GM18507 (cell line): Measurements from ENCODE around the gene RPTOR.
"Not testable (repeated sequence)": the region's sequence is repeated elsewhere in the genome, so short reads cannot be mapped to it uniquely, and the experiment has no call there.

Source experiments
- DNase-seq: peaks from one replicate; pipeline ENCODE4 v3.0.0; 2011; ENCODE audit warnings: low read depth; ENCODE audit not compliant: insufficient read length; ENCODE audit errors: extremely low spot score
- FAIRE-seq: peaks from 2 replicates; lab custom pipeline; 2011; peaks lifted over from hg19 to GRCh38; lab: Jason Lieb, UNC

The RPTOR gene

GRCh38 chr17:80745183-80745582 lies 200.5 kb downstream of the RPTOR start:
- no peak for DNase-seq
- no peak for FAIRE-seq

- no peak for FAIRE-seq
Measured at GRCh38 chr17:80746262-80746935, 201.8 kb downstream of the RPTOR start.

GRCh38 chr17:80747469-80747868 lies 202.8 kb downstream of the RPTOR start:
- DNase-seq (no peak), FAIRE-seq (no peak)

More at GRCh38 chr17:80746262-80746935, 201.8 kb downstream of the RPTOR start:
- DNase-seq: no peak

GRCh38 chr17:80749611-80750010 lies 205.0 kb downstream of the RPTOR start:
- FAIRE-seq (no peak), DNase-seq (no peak)

GRCh38 chr17:80750263-80750662 lies 205.6 kb downstream of the RPTOR start:
- FAIRE-seq: no peak
- no peak for DNase-seq

GRCh38 chr17:80751070-80751945 lies 206.7 kb downstream of the RPTOR start:
- DNase-seq (no peak), FAIRE-seq (no peak)

GRCh38 chr17:80751946-80752581 lies 207.4 kb downstream of the RPTOR start:
- FAIRE-seq: no peak
- DNase-seq: no peak

- FAIRE-seq (no peak), DNase-seq (no peak)
Measured at GRCh38 chr17:80753685-80754345, 209.2 kb downstream of the RPTOR start.

GRCh38 chr17:80754846-80755245 lies 210.2 kb downstream of the RPTOR start:
- FAIRE-seq: no peak
- no peak for DNase-seq

DNA sequence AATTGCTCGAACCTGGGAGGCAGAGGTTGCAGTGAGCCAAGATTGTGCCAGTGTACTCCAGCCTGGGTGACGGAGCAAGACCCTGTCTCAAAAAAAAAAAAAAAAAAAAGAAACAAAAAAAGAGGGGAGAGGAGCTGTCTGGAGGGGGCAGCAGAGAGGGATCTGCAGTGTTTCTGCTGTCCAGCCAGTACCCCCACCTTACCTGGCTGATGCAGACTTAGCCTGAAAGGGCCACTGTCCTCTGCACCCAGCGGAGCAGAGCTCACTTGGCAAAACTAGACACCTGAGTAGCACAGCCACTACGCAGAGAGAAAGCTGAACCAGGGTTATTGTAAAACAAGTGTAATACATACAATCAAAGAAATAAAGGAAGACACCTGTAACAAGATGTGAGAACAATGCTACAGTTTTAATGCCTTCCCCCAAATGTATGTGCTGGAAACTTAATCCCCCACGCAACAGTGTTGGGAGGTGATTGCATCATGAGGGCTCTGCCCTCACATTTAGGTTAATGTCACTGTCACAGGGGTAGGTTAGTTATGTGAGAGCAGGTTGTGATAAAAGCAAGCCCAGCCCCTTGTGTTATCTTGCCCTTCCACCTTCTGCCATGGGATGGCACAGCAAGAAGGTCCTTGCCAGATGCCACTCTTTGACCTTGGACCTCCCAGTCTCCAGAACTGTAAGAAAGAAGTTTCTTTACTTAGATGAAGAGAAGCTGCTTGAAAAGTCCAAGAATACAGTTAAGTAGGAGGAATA lies 211.2 kb downstream of the RPTOR start:
- FAIRE-seq: no peak
- no peak for DNase-seq

- DNase-seq (no peak), FAIRE-seq (no peak)
Measured at GRCh38 chr17:80758481-80759376, 214.1 kb downstream of the RPTOR start.

GRCh38 chr17:80759377-80759673 lies 214.7 kb downstream of the RPTOR start:
- DNase-seq (no peak), FAIRE-seq (no peak)

DNA sequence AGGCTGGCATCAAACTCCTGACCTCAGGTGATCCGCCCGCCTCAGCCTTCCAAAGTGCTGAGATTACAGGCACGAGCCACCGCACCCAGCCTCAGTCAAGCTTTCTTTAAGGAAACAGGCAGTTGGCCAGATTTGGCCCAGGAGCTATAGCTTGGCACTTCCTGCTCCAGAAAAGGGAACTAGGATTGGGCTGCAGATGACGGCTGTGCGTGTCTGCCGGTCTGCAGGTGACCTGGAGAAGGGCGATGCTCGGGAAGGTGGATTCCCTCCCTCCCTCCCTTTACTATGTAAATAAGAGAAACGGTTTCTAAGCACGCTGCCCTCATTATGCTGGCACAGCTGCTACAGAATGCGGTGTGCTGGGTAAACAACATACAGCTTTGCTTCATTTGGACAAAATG lies 215.9 kb downstream of the RPTOR start:
- FAIRE-seq (no peak), DNase-seq (no peak)

DNA sequence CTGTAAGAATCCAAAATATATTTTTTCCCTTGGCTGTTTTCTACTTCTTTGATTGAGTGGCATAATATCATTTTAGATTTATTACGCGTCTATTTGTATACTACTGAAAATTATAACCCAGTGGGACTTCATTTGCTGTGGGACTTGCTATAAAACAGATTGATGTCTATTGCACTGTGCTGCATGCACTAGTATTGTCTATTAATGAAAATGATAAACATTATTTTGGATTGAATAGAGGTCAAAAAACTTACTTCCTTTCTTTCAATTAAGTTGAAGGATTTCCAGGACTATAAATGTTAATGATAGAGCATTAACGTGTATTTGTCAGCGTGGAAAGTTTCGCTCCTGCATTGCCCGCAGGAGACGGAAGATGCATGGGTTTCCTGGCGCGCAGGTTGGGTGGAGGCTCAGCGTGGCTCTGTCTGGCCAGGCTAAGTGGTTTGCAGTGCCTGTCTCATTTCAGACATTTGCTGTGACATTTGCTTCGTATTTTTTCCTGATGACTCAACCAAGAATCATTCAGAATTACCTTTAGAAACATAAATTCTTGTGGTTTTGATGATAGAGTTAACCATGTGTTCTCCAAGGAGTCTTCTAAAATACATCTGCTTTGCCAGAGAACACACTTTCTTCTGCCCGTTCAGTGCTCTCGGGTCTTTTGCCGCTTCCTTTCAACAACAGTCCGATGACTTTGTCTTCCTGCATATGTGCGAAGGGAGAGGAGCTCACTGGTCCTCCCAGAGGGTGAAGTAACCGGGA lies 216.7 kb downstream of the RPTOR start:
- no peak for FAIRE-seq
- no peak for DNase-seq

GRCh38 chr17:80762076-80762475 lies 217.4 kb downstream of the RPTOR start:
- DNase-seq (no peak), FAIRE-seq (no peak)

DNA sequence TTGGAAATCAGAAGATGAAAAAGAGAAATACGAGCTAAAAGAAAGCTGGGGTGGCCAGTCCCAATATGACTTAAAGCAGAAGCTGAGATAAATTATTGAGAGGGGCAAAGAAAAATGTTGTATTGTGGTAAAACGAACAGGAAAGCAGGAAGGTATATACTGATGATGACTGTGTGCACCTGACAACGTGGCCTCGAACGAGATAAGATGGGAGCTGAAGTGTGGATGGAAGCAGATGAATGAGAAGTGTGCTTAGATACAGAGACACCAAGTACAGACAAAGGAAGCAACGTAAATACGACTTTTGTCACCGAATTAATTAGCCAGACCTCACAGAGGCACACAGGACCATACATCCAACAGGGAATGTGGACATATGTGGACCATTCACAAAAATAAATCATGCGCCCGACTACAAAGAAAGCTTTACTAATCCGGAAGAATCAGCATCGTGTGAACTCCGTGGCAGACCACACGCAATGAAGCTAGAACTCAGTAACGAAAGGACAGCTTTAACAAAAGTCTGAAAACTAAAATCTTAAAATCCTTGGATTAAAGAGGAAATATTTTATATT lies 218.7 kb downstream of the RPTOR start:
- no peak for FAIRE-seq
- no peak for DNase-seq

DNA sequence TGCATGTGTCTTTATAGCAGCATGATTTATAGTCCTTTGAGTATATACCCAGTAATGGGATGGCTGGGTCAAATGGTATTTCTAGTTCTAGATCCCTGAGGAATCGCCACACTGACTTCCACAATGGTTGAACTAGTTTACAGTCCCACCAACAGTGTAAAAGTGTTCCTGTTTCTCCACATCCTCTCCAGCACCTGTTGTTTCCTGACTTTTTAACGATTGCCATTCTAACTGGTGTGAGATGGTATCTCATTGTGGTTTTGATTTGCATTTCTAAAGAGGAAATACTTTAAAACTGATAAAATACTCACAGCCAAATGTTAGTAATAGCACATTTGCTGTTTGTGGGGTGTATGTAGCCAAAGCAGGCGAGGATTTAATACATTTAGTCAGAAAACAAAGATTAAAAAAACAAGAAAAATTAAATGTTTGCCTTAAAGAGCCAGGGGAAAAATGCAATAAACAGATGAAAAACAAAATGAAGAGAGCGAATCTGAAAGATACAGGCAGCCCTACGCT lies 220.0 kb downstream of the RPTOR start:
- FAIRE-seq, DNase-seq: not testable (repeated sequence)
